ENCODE measurements around the gene HUNK.

The HUNK gene

GRCh38 chr21:31910074-31910470, 37.3 kb downstream of the HUNK start:
- no peak overlapping the region for H2BK120ac ChIP-seq (ENCODE audit: insufficient read depth, low read length, poor library complexity)
- no peak overlapping the region for H2AK5ac ChIP-seq (ENCODE audit: low read length)

GRCh38 chr21:31911138-31911907, 38.5 kb downstream of the HUNK start:
- WGBS (ENCODE audit: extremely low coverage, insufficient coverage, insufficient read length) = no CpG with 5 or more reads among the region's 17 CpGs
- Histone ChIP-seq H3K23ac (ENCODE audit: low read length) (no peak overlapping the region), H4K91ac (ENCODE audit: low read depth, low read length) (no peak overlapping the region)

More at GRCh38 chr21:31910074-31910470, 37.3 kb downstream of the HUNK start:
- H3K4ac ChIP-seq (ENCODE audit: low read depth, low read length) = no peak overlapping the region
- no peak overlapping the region for H4K8ac ChIP-seq (ENCODE audit: low read depth, low read length)
- H3K27ac ChIP-seq (ENCODE audit: low read depth, low read length) = no peak overlapping the region
- no peak overlapping the region for H3K14ac ChIP-seq (ENCODE audit: low read length)
- no peaks in the 10 kb centered on the region for H3K79me2 ChIP-seq (ENCODE audit: control insufficient read depth, insufficient read depth, low read length, poor library complexity)
- no peak overlapping the region for H3K4me2 ChIP-seq (ENCODE audit: low read length)
- H3K9me3 ChIP-seq (ENCODE audit: insufficient read depth, low read depth, low read length) = peaks cover 2% of the 10 kb centered on the region
- DNase-seq = no peak
- no peaks in the 10 kb centered on the region for H3K36me3 ChIP-seq (ENCODE audit: control insufficient read depth in 1 of 2, insufficient read depth in 2 of 2, low read length in 2 of 2)
- H2BK12ac ChIP-seq (ENCODE audit: low read length) = no peak overlapping the region
- no peak overlapping the region for H3K18ac ChIP-seq (ENCODE audit: low read length)
- no peak overlapping the region for H4K12ac ChIP-seq (ENCODE audit: low read depth, low read length)
- no peak overlapping the region for H2AFZ ChIP-seq (ENCODE audit: insufficient read depth, low read length, poor library complexity)
- no peak overlapping the region for H2BK5ac ChIP-seq (ENCODE audit: low read depth, low read length, poor library complexity)
- no peak overlapping the region for H3K4me3 ChIP-seq (ENCODE audit: low read depth, low read length)
- WGBS (ENCODE audit: extremely low coverage, insufficient coverage, insufficient read length) = no CpG with 5 or more reads among the region's 2 CpGs
- no peak overlapping the region for H3K9ac ChIP-seq (ENCODE audit: low read length)
- no peaks in the 10 kb centered on the region for H3K27me3 ChIP-seq (ENCODE audit: insufficient read depth, low read length)
- H3K23ac ChIP-seq (ENCODE audit: low read length) = no peak overlapping the region
- H3K4me1 ChIP-seq (ENCODE audit: control insufficient read depth in 1 of 2, insufficient read depth in 2 of 2, low read length in 2 of 2) = peaks cover 23% of the 10 kb centered on the region in 2 experiments
- H3K79me1 ChIP-seq (ENCODE audit: low read length) = peaks cover 3% of the 10 kb centered on the region
- no peak overlapping the region for H4K91ac ChIP-seq (ENCODE audit: low read depth, low read length)

GRCh38 chr21:31912501-31912900, 39.7 kb downstream of the HUNK start:
- H3K79me2 ChIP-seq (ENCODE audit: control insufficient read depth, insufficient read depth, low read length, poor library complexity) = no peaks in the 10 kb centered on the region
- WGBS (ENCODE audit: extremely low coverage, insufficient coverage, insufficient read length) = no CpG with 5 or more reads among the region's 9 CpGs
- H3K4me2 ChIP-seq (ENCODE audit: low read length) = no peak overlapping the region
- no peaks in the 10 kb centered on the region for H3K27me3 ChIP-seq (ENCODE audit: insufficient read depth, low read length)
- H3K9me3 ChIP-seq (ENCODE audit: insufficient read depth, low read depth, low read length) = peaks cover under 1% of the 10 kb centered on the region
- no peak overlapping the region for H2BK120ac ChIP-seq (ENCODE audit: insufficient read depth, low read length, poor library complexity)
- H3K4ac ChIP-seq (ENCODE audit: low read depth, low read length) = no peak overlapping the region
- no peak overlapping the region for H2BK12ac ChIP-seq (ENCODE audit: low read length)
- peak in 1 of 2 donors; percentile 45 for DNase-seq
- H3K79me1 ChIP-seq (ENCODE audit: low read length) = peaks cover 3% of the 10 kb centered on the region
- no peak overlapping the region for H2AFZ ChIP-seq (ENCODE audit: insufficient read depth, low read length, poor library complexity)
- no peak overlapping the region for H3K4me3 ChIP-seq (ENCODE audit: low read depth, low read length)
- no peak overlapping the region for H4K12ac ChIP-seq (ENCODE audit: low read depth, low read length)
- H3K18ac ChIP-seq (ENCODE audit: low read length) = no peak overlapping the region
- H2AK5ac ChIP-seq (ENCODE audit: low read length) = no peak overlapping the region
- H3K36me3 ChIP-seq (ENCODE audit: control insufficient read depth in 1 of 2, insufficient read depth in 2 of 2, low read length in 2 of 2) = no peaks in the 10 kb centered on the region
- no peak overlapping the region for H4K91ac ChIP-seq (ENCODE audit: low read depth, low read length)
- H3K27ac ChIP-seq (ENCODE audit: low read depth, low read length) = no peak overlapping the region
- H2BK5ac ChIP-seq (ENCODE audit: low read depth, low read length, poor library complexity) = no peak overlapping the region
- no peak overlapping the region for H3K23ac ChIP-seq (ENCODE audit: low read length)
- no peak overlapping the region for H3K14ac ChIP-seq (ENCODE audit: low read length)
- no peak overlapping the region for H4K8ac ChIP-seq (ENCODE audit: low read depth, low read length)
- H3K4me1 ChIP-seq (ENCODE audit: control insufficient read depth in 1 of 2, insufficient read depth in 2 of 2, low read length in 2 of 2) = peaks cover 23% of the 10 kb centered on the region in 2 experiments
- no peak overlapping the region for H3K9ac ChIP-seq (ENCODE audit: low read length)

More at GRCh38 chr21:31911138-31911907, 38.5 kb downstream of the HUNK start:
- Histone ChIP-seq H2AK5ac (ENCODE audit: low read length) (no peak overlapping the region), H3K9me3 (ENCODE audit: insufficient read depth, low read depth, low read length) (peaks cover 2% of the 10 kb centered on the region), H3K4me1 (ENCODE audit: control insufficient read depth in 1 of 2, insufficient read depth in 2 of 2, low read length in 2 of 2) (peaks cover 23% of the 10 kb centered on the region in 2 experiments), H2BK5ac (ENCODE audit: low read depth, low read length, poor library complexity) (no peak overlapping the region), H3K4me2 (ENCODE audit: low read length) (no peak overlapping the region), H3K4ac (ENCODE audit: low read depth, low read length) (no peak overlapping the region), H4K8ac (ENCODE audit: low read depth, low read length) (no peak overlapping the region), H3K18ac (ENCODE audit: low read length) (no peak overlapping the region), H3K79me1 (ENCODE audit: low read length) (peaks cover 3% of the 10 kb centered on the region), H3K9ac (ENCODE audit: low read length) (no peak overlapping the region), H2BK12ac (ENCODE audit: low read length) (no peak overlapping the region), H3K14ac (ENCODE audit: low read length) (no peak overlapping the region), H3K4me3 (ENCODE audit: low read depth, low read length) (no peak overlapping the region), H3K79me2 (ENCODE audit: control insufficient read depth, insufficient read depth, low read length, poor library complexity) (no peaks in the 10 kb centered on the region), H4K12ac (ENCODE audit: low read depth, low read length) (no peak overlapping the region), H3K27ac (ENCODE audit: low read depth, low read length) (no peak overlapping the region), H3K36me3 (ENCODE audit: control insufficient read depth in 1 of 2, insufficient read depth in 2 of 2, low read length in 2 of 2) (no peaks in the 10 kb centered on the region), H2AFZ (ENCODE audit: insufficient read depth, low read length, poor library complexity) (no peak overlapping the region), H3K27me3 (ENCODE audit: insufficient read depth, low read length) (no peaks in the 10 kb centered on the region), H2BK120ac (ENCODE audit: insufficient read depth, low read length, poor library complexity) (no peak overlapping the region)
- peak; percentile 91 to 94 for DNase-seq

GRCh38 chr21:31913182-31913608, 40.4 kb downstream of the HUNK start:
- no peak overlapping the region for H4K91ac ChIP-seq (ENCODE audit: low read depth, low read length)
- H3K4me3 ChIP-seq (ENCODE audit: low read depth, low read length) = no peak overlapping the region
- H3K79me2 ChIP-seq (ENCODE audit: control insufficient read depth, insufficient read depth, low read length, poor library complexity) = no peaks in the 10 kb centered on the region
- H3K23ac ChIP-seq (ENCODE audit: low read length) = no peak overlapping the region
- H3K18ac ChIP-seq (ENCODE audit: low read length) = peak overlapping the region; percentile 16
- H2BK5ac ChIP-seq (ENCODE audit: low read depth, low read length, poor library complexity) = no peak overlapping the region
- no peaks in the 10 kb centered on the region for H3K36me3 ChIP-seq (ENCODE audit: control insufficient read depth in 1 of 2, insufficient read depth in 2 of 2, low read length in 2 of 2)
- no peak for DNase-seq
- H3K9ac ChIP-seq (ENCODE audit: low read length) = no peak overlapping the region
- no peak overlapping the region for H3K4me2 ChIP-seq (ENCODE audit: low read length)
- H3K27ac ChIP-seq (ENCODE audit: low read depth, low read length) = no peak overlapping the region
- no peak overlapping the region for H3K14ac ChIP-seq (ENCODE audit: low read length)
- no peak overlapping the region for H2BK12ac ChIP-seq (ENCODE audit: low read length)
- no peak overlapping the region for H2BK120ac ChIP-seq (ENCODE audit: insufficient read depth, low read length, poor library complexity)
- no peak overlapping the region for H2AFZ ChIP-seq (ENCODE audit: insufficient read depth, low read length, poor library complexity)
- peaks cover 3% of the 10 kb centered on the region for H3K79me1 ChIP-seq (ENCODE audit: low read length)
- no peak overlapping the region for H4K8ac ChIP-seq (ENCODE audit: low read depth, low read length)
- no peak overlapping the region for H4K12ac ChIP-seq (ENCODE audit: low read depth, low read length)
- H3K4me1 ChIP-seq (ENCODE audit: control insufficient read depth in 1 of 2, insufficient read depth in 2 of 2, low read length in 2 of 2) = peaks cover 21 to 23% of the 10 kb centered on the region in 2 experiments
- H3K4ac ChIP-seq (ENCODE audit: low read depth, low read length) = no peak overlapping the region
- H3K27me3 ChIP-seq (ENCODE audit: insufficient read depth, low read length) = no peaks in the 10 kb centered on the region
- no CpG with 5 or more reads among the region's 5 CpGs for WGBS (ENCODE audit: extremely low coverage, insufficient coverage, insufficient read length)
- peak overlapping the region; percentile 19 for H2AK5ac ChIP-seq (ENCODE audit: low read length)
- no peaks in the 10 kb centered on the region for H3K9me3 ChIP-seq (ENCODE audit: insufficient read depth, low read depth, low read length)

Data from trophoblast cell (in vitro differentiated cells and primary cell).